Right ventricle myocardium superior (tissue), 1 donor: ENCODE results near the gene CDH1. TPM values are rescaled to one million over a fixed set of nuclear protein-coding genes. Genes with fewer than 3 reads are reported as not detected.
"Not testable (repeated sequence)": the region's sequence is repeated elsewhere in the genome, so short reads cannot be mapped to it uniquely, and the experiment has no call there.

Source experiments
- ATAC-seq: fragments of 200-7000 bp; cut with Tn5 transposase; one replicate; pipeline ENCODE4 v1.9.1; 2020; ENCODE audit warnings: mild to moderate bottlenecking; ENCODE audit not compliant: poor library complexity
- DNase-seq: peaks from one replicate; pipeline ENCODE4 v3.0.0-alpha.2; 2020
- intact Hi-C: fragments of 100-400 bp; cut with DNase I; formaldehyde crosslinking; loops from one replicate; pipeline ENCODE4 v1.11.2; 2022
- total RNA-seq: library from RNA; stranded (reverse); fragmentation: NEBNext Ultra II Directional; extraction: Animal tissue kit (Norgen Biotek cat#: 25700); gene quantifications from one replicate; pipeline ENCODE4 v1.2.1, GENCODE V29; 2021
- donor health status: DM: no; HTN: yes; CAD: no; lungs with severe emphysema.

Gene CDH1
- total RNA-seq, 1 donor from 2014 or later = not detected

- no peak for DNase-seq
- no peak for ATAC-seq
- intact Hi-C loops = no loop called here
Observed at GRCh38 chr16:68782198-68783174, 45.4 kb downstream of the CDH1 start.

- ATAC-seq (no peak), DNase-seq (no peak)
- intact Hi-C loops = no loop called here
Observed at GRCh38 chr16:68784226-68784625, 47.1 kb downstream of the CDH1 start.

- intact Hi-C loops = no loop called here
- no peak for DNase-seq
- no peak for ATAC-seq
Observed at GRCh38 chr16:68784721-68785120, 47.6 kb downstream of the CDH1 start.

DNA sequence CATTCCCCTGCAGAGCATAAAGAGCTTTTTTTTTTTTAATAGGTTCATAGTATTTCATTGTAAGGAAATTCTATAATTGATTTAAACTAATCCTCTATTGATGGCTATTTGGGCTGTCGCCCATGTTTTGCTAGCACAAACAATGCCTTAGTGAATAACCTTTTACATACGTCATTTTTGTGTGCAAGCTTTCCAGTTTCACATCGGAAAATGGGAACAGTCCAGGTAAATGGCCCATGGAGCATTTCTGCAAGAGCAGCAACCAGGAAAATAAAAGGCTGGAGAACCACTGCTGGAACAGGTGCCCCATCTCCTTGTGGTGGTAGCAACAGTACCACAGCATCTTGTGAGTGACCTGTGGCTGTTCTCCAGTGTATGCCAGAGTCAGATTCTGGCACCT lies 48.6 kb downstream of the CDH1 start:
- no peak for DNase-seq

DNA sequence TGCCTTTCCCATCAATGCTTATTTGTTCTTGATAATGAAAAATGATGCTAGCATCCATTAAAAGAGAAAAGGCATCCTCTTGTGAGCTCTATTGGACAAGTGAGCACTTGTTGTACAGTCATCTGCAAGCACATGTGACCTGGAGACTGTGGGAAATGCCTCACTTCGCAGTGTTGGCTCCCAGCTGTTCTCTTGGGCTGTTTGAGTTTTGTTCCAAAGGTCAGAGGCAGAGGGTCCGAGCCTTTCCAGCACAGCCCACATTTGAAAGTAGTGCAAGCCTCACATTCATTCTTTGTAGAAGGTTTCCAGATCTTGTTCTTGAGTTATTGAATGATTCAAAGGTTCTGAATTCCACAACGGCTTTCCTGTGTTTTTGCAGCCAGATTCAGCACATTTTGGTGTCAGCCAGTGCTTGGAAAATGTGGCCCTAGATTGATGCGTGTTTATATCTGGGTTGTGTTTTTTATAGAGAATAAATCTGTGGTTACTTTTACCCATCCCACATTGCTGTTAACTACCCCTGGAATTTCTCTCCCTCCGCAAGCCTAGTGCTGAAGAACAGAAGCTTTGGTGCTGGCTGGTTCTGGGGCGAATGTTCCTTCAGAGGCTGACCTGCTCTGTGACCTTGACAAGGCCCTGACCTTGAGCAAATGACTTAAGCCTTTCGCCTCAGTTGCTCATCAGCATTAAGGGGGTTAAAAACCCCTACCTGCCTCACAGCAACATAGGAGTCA lies 49.8 kb downstream of the CDH1 start:
- ATAC-seq (no peak), DNase-seq (no peak)
- intact Hi-C loops = no loop called here

More for the DNA sequence above, 48.6 kb downstream of the CDH1 start:
- no peak for ATAC-seq
- intact Hi-C loops = no loop called here

DNA sequence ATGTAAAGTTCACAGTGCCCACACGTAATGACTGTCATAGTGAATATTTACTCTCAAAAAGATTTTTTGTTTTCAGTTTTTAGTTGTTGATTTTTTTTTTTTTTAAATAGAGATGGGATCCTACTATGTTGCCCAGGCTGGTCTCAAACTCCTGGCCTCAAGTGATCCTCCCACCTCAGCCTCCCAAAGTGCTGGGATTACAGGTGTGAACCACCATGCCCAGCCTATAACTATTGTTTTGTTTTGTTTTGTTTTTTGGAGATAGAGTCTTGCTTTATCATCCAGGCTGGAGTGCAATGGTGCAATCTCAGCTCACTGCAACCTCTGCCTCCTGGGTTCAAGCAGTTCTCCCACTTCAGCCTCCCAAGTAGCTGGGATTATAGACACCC lies 50.3 kb downstream of the CDH1 start:
- intact Hi-C loops, ATAC-seq: not testable (repeated sequence)

DNA sequence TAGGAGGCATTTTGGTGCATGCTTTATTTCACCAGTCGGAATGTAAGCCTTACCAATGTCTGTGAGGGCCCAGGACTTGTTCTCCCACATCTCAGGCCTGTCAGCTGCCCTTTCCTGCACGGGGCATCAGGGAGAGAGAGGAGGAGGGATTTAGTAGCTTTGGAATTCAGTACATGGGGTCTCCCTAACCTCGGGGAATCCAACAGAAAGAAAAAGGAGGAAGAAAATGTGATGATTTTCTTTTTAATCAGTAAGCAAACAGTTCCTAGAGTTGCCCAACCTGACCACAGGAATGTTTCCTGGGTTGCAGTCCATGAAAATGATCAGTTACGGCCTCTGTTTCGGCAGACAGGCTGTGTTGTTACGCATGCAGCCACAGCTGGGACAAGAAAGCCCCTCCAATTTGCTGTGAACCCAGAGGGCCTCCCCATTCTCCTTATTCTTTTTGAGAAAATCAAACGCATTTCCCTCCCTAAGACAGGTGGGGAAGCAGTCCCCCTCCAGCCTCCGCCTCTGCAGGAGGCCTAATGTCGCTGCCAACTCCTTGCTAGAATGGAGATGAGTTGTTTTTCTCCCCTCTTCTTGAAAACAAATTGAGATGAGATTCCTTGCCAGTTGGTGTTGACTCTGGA lies 53.2 kb downstream of the CDH1 start:
- DNase-seq (no peak), ATAC-seq (no peak)
- intact Hi-C loops = no loop called here

More for the DNA sequence above, 50.3 kb downstream of the CDH1 start:
- not testable (repeated sequence) for DNase-seq

GRCh38 chr16:68790944-68791343 lies 53.9 kb downstream of the CDH1 start:
- no peak for DNase-seq
- intact Hi-C loops = no loop called here
- no peak for ATAC-seq

DNA sequence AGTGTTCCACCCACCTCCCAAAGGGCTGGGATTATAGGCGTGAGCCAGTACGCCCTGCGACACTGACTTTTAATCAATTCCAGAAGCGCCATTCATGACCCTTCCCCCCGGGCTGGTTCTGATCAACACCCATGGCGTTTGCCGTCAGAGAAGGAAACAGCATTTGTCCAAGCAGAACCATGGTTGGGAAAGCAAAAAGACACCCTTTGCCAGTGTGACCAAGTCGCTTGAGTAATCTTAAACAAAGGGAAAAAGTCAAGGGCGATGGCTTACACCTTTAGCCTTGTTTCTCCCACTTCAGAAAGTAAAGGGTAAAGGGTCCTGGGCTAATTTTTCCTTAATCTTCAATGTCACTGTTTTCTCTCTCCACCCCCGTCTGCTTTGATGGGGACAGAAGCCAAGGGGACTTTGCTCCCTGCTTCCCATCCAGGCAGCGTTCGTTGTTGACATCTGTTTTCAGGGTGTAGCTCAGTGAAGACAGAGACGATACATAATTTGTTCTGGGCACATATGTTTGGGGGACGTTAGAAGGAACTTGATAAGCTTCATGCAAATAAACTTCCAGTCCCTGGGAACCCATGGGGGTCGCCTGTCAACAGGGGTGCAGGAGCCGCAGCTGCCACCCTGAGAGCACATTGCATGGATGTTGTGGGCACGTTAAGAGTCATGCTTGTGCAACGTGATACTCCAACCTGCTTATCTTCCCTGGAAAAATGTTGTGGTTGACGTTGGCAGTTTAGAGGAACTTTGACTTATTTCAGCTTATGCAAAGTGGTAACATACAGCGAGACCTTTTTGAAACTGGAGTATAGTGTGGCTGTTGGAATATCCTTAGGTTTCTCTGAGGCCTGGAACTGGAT lies 55.6 kb downstream of the CDH1 start:
- intact Hi-C loops = no loop called here
- ATAC-seq = no peak
- DNase-seq = no peak

GRCh38 chr16:68793401-68793857 lies 56.3 kb downstream of the CDH1 start:
- intact Hi-C loops = no loop called here
- ATAC-seq (no peak), DNase-seq (no peak)

DNA sequence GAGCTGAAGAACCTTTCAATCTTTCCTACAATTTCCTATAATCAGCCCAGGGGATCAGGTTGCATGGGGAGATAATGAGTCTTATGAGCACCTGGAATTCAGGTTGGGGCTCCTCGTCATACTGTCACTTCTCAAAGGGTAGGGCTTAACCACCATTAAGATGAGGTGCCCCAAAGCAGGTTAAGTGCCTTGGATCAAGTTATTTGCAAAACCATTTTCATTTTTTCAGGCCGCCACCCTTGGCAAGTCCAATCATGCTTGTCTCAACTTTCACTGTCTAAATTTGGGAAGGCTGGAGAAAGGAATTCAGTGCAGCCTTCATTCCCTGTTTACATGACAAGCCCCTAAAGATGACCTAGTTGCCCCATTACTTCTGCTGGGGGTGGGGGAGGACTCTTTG lies 61.3 kb downstream of the CDH1 start:
- DNase-seq = no peak
- ATAC-seq = no peak
- intact Hi-C loops = no loop called here

GRCh38 chr16:68800257-68800875 lies 63.3 kb downstream of the CDH1 start:
- ATAC-seq (peak; percentile 76), DNase-seq (no peak)
- intact Hi-C loops = no loop called here

- no peak for ATAC-seq
- intact Hi-C loops = no loop called here
- DNase-seq = no peak
Observed at GRCh38 chr16:68802190-68802589, 65.1 kb downstream of the CDH1 start.

GRCh38 chr16:68806422-68806821 lies 69.3 kb downstream of the CDH1 start:
- DNase-seq = no peak
- ATAC-seq = no peak
- intact Hi-C loops = no loop called here

- intact Hi-C loops = no loop called here
- no peak for DNase-seq
- no peak for ATAC-seq
Observed at GRCh38 chr16:68806981-68807380, 69.9 kb downstream of the CDH1 start.

DNA sequence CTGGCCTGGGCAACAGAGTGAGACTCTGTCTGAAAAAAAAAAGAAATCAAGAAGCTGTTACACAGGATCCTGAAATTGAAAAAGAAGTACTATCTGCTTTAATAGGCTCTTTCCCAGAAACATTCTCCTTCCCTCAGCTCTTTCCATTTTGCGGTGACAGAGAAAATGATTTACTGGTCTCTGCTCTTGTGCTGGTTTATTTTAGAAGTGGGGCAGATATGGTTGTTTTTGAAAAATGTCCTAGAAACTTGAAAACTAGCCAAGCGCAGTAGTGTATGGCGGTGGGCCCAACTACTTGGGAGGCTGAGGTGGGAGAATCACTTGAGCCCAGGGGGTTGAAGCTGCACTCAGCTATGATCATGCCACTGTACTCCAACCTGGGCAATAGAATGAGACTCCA lies 77.4 kb downstream of the CDH1 start:
- no peak for DNase-seq
- intact Hi-C loops = no loop called here
- ATAC-seq = no peak

DNA sequence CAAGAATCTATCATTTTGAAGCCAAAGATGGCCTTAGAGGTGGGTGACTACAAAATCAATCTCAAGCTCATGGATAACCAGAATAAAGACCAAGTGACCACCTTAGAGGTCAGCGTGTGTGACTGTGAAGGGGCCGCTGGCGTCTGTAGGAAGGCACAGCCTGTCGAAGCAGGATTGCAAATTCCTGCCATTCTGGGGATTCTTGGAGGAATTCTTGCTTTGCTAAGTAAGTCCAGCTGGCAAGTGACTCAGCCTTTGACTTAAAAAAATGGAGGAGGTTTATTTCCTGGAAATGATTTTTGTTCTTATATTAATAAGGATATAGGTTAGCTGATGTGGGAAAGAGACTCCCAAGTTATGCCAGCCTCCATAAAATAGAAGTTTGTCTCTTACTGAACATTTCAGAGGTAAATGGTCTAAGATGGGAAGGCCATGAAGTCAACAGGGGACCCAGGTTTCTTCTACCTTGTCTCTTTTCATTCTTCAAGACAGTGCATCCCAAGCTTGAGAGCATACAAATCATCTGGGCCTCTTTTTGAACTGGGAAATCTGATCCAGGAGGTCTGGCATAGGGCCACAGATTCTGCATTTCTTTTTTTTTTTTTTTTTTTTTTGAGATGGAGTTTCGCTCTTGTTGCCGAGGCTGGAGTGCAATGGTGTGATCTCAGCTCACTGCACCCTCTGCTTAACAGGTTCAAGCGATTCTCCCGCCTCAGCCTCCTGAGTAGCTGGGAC lies 86.5 kb downstream of the CDH1 start:
- DNase-seq (no peak), ATAC-seq (no peak)
- intact Hi-C loops = no loop called here
